Measurements from ENCODE around the gene SF3B4. TPM values are rescaled to one million over a fixed set of nuclear protein-coding genes. Genes with fewer than 3 reads are reported as not detected.
"Not testable (repeated sequence)": the region's sequence is repeated elsewhere in the genome, so short reads cannot be mapped to it uniquely, and the experiment has no call there.

SF3B4 gene
- total RNA-seq, 1 donor from 2014 or later = 26.4 TPM

GRCh38 chr1:149888247-149888998 is 39.2 kb downstream of the SF3B4 start:
- peak; percentile 93 for DNase-seq (ENCODE audit: low spot score)
- Histone ChIP-seq H3K4me1 (peaks cover 20% of the 10 kb centered on the region), H3K27me3 (no peaks in the 10 kb centered on the region), H3K9me3 (ENCODE audit: low read depth) (no peaks in the 10 kb centered on the region), H3K9ac (peak overlapping the region; percentile 65), H3K36me3 (no peaks in the 10 kb centered on the region), H3K4me3 (peak overlapping the region; percentile 82), H3F3A (ENCODE audit: low read depth) (peaks cover 54% of the 10 kb centered on the region), H3K4me2 (peak overlapping the region; percentile 94), H3K79me2 (ENCODE audit: low read depth) (peaks cover 28% of the 10 kb centered on the region), H2AFZ (replicated peaks) (peak overlapping the region; percentile 88), H3K27ac (peak overlapping the region; percentile 97), H4K20me1 (ENCODE audit: low read depth) (peaks cover 26% of the 10 kb centered on the region)
- H3K4me3 Mint-ChIP-seq = no peak overlapping the region
- H3K9me3 Mint-ChIP-seq = no peaks in the 10 kb centered on the region
- no peaks in the 10 kb centered on the region for H3K27me3 Mint-ChIP-seq (ENCODE audit: insufficient read depth, low read depth)
- H3K27ac Mint-ChIP-seq = no peak overlapping the region
- H3K4me1 Mint-ChIP-seq = peaks cover 4% of the 10 kb centered on the region
- H3K36me3 Mint-ChIP-seq = no peaks in the 10 kb centered on the region
- TF ChIP-seq CTCF (IDR thresholded peaks at IDR 0.05) (peak; percentile 68), EZH2 (IDR thresholded peaks at IDR 0.05) (no peak)

- peaks cover 54% of the 10 kb centered on the region for H3F3A ChIP-seq (ENCODE audit: low read depth)
- peaks cover 28% of the 10 kb centered on the region for H3K79me2 ChIP-seq (ENCODE audit: low read depth)
- H3K4me3 ChIP-seq = peak overlapping the region; percentile 82
- H2AFZ ChIP-seq (replicated peaks) = peak overlapping the region; percentile 88
- Mint-ChIP-seq H3K36me3 (no peaks in the 10 kb centered on the region), H3K27ac (no peak overlapping the region), H3K4me3 (no peak overlapping the region), H3K9me3 (no peaks in the 10 kb centered on the region), H3K4me1 (peaks cover 4% of the 10 kb centered on the region), H3K27me3 (ENCODE audit: insufficient read depth, low read depth) (no peaks in the 10 kb centered on the region)
- peak overlapping the region; percentile 97 for H3K27ac ChIP-seq
- peak overlapping the region; percentile 68 for H3K9ac ChIP-seq
- peak; percentile 93 for DNase-seq (ENCODE audit: low spot score)
- peaks cover 26% of the 10 kb centered on the region for H4K20me1 ChIP-seq (ENCODE audit: low read depth)
- TF ChIP-seq EZH2 (IDR thresholded peaks at IDR 0.05) = peak; percentile 21
- TF ChIP-seq CTCF (IDR thresholded peaks at IDR 0.05) = no peak
- no peaks in the 10 kb centered on the region for H3K36me3 ChIP-seq
- no peaks in the 10 kb centered on the region for H3K27me3 ChIP-seq
- H3K4me1 ChIP-seq = peaks cover 20% of the 10 kb centered on the region
- peak overlapping the region; percentile 94 for H3K4me2 ChIP-seq
- H3K9me3 ChIP-seq (ENCODE audit: low read depth) = no peaks in the 10 kb centered on the region
These were observed 40.0 kb downstream of the SF3B4 start for GRCh38 chr1:149887456-149888246.

GRCh38 chr1:149887196-149887455 is 40.5 kb downstream of the SF3B4 start:
- Histone ChIP-seq H3K4me1 (peaks cover 20% of the 10 kb centered on the region), H4K20me1 (ENCODE audit: low read depth) (peaks cover 26% of the 10 kb centered on the region), H3K4me2 (peak overlapping the region; percentile 94), H3K4me3 (peak overlapping the region; percentile 82), H3K9ac (peak overlapping the region; percentile 68), H3F3A (ENCODE audit: low read depth) (peaks cover 54% of the 10 kb centered on the region), H3K79me2 (ENCODE audit: low read depth) (peaks cover 28% of the 10 kb centered on the region), H3K27ac (peak overlapping the region; percentile 97)
- H3K27ac Mint-ChIP-seq = peak overlapping the region; percentile 92
- not testable (repeated sequence) for H3K36me3 ChIP-seq; H2AFZ ChIP-seq (replicated peaks); H3K4me1 Mint-ChIP-seq; H3K36me3 Mint-ChIP-seq; H3K9me3 Mint-ChIP-seq; H3K27me3 Mint-ChIP-seq (ENCODE audit: insufficient read depth, low read depth); H3K4me3 Mint-ChIP-seq; DNase-seq (ENCODE audit: low spot score); H3K27me3 ChIP-seq; H3K9me3 ChIP-seq (ENCODE audit: low read depth)
